ENCODE data around the gene FAT2.
"Not testable (repeated sequence)": the region's sequence is repeated elsewhere in the genome, so short reads cannot be mapped to it uniquely, and the experiment has no call there.

The FAT2 gene

DNA sequence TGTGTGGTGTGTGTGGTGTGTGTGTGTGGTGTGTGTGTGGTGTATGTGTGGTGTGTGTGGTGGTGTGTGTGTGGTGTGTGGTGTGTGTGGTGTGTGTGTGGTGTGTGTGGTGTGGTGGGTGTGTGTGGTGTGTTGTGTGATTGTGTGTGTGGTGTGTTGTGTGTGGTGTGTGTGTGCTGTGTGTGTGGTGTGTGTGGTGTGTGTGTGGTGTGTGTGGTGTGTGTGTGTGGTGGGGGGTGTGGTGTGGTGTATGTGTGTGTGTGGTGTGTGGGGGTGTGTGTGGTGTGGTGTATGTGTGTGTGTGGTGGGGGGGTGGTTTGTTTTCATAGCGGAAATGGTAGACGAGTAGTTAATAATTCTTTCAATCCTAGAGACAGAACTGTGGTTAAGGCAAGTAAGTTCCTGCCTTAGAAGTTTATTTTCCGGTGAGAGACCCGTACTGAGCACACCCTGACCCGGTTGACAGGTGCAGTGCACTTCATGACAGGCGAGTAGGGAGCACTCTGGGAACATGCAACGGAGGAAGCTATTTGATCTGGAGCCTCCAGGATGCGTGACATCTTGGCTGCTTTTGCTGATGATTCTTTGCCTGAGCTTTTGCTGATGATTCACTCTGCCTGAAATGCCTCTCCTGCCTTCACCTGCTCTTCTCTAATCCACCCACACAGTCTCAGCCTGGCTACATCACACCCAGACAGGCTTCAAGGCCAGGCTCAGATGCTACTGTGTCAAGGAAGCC, 21.7 kb upstream of the FAT2 start:
- peak; percentile 19 for DNase-seq

GRCh38 chr5:151611127-151611775, 20.1 kb upstream of the FAT2 start:
- no peak for DNase-seq

DNA sequence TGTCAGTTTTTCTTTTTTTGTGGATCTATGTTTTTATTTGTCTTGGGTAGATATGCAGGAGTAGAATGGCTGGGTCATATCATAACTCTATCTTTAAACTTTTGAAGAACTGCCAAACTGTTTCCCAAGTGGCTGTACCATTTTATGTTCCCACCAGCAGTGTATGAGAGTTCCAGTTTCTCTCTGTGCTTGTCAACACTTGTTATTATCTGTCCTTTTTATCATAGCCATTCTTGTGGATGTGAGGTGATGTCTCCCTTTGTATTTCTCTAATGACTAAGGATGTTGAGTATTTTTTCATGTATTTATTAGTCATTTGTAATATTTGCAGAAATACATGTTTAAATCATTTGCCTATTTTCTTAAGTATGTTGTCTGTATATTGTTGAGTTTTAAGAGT, 17.4 kb upstream of the FAT2 start:
- no peak for DNase-seq

- DNase-seq, result no peak
These were observed 16.2 kb upstream of the FAT2 start for GRCh38 chr5:151607304-151607703.

DNA sequence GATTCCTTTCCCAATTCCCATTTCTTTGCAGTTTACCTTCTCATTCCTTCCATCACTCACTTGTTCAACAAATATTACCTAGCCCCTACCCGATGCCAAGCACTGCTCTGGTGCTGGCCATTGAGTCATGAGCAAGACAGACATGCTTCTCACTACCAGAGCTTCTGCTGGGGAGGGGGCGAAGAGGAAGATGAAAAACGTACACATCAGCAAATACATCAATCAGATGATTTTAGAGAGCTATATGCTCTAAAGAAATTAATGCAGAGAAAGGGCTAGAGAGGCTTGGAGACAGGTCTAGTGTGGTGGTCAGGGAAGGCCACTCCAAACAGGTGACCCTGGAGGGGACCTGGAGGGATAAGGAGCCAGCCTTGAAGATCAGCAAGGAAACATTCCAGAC, 14.4 kb upstream of the FAT2 start:
- no peak for DNase-seq

DNA sequence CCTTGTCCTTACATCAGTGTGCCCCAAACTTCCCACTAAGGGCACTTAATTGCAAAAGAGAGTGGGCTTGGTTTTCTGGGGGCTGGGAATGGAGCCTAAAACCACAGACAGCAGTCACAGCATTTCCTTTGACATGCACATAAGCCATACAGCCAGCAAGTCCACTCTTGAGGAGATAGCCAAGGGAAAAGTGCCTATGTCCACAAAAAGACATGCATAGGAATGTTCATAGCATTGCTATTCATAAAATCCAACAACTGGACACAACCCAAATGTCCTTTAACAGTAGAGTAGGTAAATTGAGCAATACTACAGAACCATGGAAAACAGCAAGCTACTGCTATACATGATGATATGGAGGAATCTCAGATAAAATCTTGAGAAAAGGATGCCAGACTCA, 11.7 kb upstream of the FAT2 start:
- no peak for DNase-seq

DNA sequence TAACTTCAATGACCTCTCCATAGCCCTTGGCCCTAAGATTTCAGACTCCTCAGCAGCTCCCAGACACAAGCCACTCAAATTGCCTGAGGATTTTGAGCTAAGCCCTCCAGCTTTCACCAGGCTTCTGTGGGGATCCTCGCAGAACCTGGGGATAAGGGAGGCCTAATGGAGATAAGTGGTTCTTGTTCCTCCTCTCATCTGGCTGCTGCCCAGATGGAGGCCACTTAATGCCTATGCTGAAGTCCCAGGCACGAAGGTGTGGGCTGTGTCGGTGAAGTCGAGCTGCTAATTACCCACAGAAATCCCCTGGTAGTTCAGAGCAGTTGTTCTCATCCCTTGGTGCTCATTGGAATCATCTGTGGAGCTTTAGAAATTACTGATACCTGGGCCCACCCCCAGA, 10.3 kb upstream of the FAT2 start:
- DNase-seq, result no peak

GRCh38 chr5:151600069-151600665, 9.0 kb upstream of the FAT2 start:
- DNase-seq, result no peak

- no peak for DNase-seq
These were observed 7.9 kb upstream of the FAT2 start for GRCh38 chr5:151598984-151599383.

- DNase-seq, result no peak
These were observed 7.4 kb upstream of the FAT2 start for GRCh38 chr5:151598549-151598948.

GRCh38 chr5:151597749-151598148, 6.6 kb upstream of the FAT2 start:
- no peak for DNase-seq

DNA sequence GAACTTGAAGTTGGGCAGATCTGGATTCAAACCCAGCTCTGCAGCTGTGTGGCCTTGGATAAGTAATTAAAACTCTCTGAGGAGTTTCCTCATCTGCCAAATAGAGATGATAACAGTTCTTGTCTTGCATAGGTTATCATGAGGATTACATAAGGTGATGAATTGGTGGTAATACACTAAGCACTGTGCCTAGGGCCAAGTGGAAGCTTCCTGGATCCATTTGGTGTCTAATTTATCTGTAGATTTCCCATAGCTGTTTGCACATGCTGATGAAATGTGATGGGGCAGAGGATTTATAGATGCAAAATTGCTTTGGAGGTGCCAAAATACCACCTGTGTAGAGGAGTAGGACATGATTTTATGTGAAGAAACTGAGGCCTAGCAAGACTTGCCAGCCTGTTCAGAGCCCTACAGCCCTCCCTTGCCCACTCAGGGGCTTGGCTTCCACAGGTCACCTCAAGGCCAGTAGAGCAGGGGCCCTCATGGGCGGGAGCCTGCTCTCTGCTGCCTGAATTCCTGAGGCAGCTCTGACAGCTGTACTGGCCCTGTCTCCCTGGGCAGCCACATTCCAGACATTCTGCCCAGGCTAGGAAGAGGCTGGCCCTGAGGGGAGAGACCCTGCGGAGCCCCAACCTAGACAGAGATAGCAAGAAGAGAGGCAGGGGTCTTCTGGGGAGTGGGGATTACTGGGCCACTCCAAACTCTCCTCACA, 5.9 kb upstream of the FAT2 start:
- no peak for DNase-seq

- DNase-seq, result no peak
These were observed 4.3 kb upstream of the FAT2 start for GRCh38 chr5:151595411-151595826.

GRCh38 chr5:151592855-151593408, 1.8 kb upstream of the FAT2 start:
- no peak for DNase-seq

DNA sequence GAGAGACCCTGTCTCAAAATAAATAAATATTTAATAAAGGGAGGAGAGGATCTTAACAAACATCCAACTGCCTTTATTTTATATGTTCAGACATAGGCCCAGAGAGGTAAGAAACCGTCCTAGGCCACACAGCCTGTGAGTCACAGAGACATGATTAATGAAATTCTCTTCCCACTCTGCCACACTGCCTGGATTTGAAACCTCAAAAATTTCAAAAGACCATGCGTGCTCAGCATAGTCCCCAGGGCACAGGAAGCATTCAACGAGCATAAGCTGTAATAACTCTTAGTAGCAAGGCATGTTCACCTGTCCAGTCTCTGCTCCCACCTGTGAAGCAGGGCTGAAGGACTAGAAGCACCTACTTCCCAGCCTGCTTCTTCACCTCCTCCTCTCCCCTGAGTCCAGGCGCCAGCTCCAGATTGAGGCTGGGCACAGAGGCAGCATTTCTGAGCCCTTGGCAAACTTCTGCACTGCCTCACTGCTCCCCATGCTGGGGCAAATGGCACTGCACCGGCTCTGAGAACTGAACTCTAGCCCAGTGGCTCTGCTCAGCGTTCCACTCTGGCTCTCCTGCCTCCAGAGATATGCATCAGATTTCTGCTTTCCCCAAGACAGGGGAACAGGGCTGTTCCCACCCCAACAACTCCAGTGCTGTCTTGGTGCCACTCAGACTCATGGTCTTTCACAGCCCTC, 1.1 kb downstream of the FAT2 start:
- DNase-seq, result no peak

DNA sequence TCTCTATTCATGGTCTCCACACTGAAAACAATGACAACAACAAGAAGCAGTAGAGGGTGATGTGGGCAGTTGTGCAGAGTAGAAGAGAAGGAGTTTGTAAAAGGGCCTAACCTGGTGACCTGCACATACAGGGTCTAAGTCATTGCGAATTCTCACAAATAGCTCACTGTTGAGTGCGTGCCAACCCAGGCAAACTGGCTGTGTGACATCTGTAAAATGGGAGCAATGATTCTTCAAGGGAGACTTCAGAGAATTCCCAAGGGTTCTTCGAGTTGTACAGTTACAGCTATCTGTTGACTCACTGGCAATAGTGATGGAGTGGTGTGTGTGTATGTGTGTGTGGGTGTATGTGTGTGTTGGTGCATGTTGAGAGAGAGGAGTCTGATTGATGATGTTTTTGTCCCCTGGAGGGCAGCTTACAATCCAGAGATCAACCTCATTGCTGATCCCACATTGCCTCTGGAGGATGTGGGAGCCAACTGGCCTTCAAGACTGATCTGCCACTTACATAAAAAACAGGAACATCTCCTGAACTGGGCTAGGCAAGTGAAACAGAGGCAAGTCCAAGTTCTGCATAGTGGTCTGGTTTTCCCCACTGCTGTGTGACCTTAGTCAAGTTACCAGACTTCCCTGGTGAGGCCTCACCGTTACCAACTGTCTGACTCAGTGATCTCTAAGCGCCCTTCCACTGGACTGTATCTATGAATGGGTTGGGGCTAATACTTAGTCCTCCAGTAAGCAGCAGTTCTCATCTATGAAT, 3.2 kb downstream of the FAT2 start:
- no peak for DNase-seq

GRCh38 chr5:151585970-151586369, 5.2 kb downstream of the FAT2 start:
- DNase-seq, result no peak

DNA sequence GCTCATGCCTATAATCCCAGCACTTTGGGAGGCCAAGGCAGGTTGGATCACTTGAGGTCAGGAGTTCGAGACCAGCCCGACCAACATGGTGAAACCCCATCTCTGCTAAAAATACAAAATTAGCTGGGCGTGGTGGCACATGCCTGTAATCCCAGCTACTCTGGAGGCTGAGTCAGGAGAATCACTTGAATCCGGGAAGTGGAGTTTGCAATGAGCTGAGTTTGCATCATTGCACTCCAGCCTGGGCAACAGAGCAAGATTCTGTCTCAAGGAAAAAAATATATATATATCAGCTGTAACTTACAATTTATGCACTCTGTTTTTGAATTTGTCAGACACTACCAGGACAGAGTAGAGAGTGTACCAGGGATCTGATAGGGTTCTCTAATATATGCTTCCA, 5.8 kb downstream of the FAT2 start:
- not testable (repeated sequence) for DNase-seq

- no peak for DNase-seq
These were observed 6.8 kb downstream of the FAT2 start for GRCh38 chr5:151584057-151584937.

DNA sequence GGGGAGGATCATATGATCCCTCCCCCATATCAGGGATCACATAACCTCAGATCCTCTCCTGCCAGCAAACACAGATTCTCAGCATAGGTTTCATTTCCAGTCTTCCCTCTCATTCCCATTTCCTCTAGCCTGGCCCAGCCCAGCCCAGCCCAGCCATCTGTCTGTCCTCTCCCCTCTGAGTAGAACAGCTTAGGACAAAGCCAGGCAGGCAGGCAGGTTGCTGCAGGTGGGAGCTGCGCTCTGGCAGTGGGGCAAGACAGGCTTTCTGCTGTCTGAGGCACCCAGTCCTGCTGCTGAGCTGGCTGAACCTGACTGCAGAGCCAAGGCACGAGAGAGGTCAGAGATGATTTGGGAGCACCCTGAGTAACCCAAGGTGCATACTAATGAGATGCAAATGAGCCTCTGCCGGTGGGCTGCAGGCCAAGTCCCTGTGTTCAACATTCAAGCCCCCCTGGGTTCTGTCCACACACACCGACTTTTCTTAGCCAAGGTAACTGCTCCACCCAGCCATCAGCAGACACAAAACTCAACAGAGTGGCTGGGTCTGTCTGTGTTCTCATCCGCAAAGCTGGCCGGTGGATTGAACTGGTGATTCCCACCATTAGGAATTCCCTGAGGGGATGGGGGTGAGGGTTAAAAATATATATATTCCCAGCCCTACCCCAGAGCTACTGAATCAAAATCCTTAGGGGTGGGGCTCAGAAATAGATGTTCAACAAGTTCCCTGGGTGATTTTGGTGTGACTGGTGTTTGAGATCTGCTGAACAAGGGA, 9.1 kb downstream of the FAT2 start:
- DNase-seq, result no peak
